HG03571 (cell line): ENCODE data around the gene GGACT.

Experiments used
- ATAC-seq: cut with Tn5 transposase; IDR thresholded peaks from one replicate; pipeline ENCODE4 v1.9.1; 2021; ENCODE audit not compliant: unreplicated experiment

GGACT gene

DNA sequence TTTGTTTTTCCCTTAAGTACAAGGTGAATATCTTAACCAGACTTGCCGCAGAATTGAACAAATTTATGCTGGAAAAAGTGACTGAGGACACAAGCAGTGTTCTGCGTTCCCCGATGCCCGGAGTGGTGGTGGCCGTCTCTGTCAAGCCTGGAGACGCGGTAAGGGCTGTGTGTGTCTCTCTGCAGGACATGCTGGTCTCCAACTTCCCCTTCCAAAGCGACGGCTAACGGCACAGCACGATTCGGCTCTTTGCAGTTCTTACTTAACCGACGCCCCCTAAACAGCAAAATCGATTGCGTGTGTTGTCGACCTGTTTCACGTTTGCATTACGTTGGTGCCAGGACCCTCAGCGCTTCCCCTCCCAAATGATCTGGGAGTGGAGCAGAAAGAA lies 73.2 kb downstream of the GGACT start:
- ATAC-seq = no peak

GRCh38 chr13:100514788-100515409 lies 73.7 kb downstream of the GGACT start:
- ATAC-seq = peak; percentile 92

- ATAC-seq = no peak
Observed at GRCh38 chr13:100513987-100514670, 74.5 kb downstream of the GGACT start.

- no peak for ATAC-seq
Observed at GRCh38 chr13:100513171-100513570, 75.4 kb downstream of the GGACT start.

DNA sequence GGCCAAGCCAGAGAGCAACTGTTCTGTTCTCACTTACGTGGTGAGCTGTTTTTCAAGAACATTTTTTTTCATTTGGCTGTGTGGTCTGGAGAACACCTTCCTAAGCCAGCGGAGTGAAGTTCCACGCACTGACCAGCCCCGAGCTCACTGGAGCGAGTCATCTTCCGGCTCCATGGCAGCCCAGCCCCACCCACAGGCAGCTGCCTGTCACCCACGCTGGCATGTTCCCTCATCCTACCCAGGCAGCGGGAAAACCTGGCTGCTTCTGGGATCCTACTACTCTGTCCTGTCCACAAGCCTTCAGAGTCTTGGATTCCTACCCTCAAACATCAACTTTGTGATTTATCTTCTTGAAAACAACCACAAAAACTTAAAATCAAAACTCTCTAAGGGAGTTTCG lies 76.2 kb downstream of the GGACT start:
- no peak for ATAC-seq

GRCh38 chr13:100511466-100511865 lies 77.1 kb downstream of the GGACT start:
- ATAC-seq = no peak

GRCh38 chr13:100510208-100510957 lies 78.2 kb downstream of the GGACT start:
- ATAC-seq = no peak

GRCh38 chr13:100508996-100509395 lies 79.6 kb downstream of the GGACT start:
- no peak for ATAC-seq

DNA sequence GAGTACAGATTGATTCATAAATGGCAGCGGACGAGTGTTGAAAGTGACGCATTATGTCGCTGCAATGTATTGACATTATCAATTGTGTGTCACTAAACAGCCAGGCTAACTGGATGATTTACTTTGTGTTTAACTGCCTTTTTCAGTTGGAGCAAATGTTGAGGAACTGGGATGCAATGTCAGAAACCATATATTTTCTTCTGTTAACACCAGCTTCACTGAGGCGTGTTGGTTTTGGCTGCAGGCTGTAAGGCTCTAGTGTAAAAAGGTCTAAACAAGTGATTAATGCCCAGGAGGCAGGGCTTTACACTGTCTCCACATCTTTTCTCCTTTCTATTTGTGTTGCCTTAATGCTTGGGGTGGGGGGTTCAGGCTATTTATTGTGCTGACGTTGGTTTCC lies 80.1 kb downstream of the GGACT start:
- no peak for ATAC-seq

GRCh38 chr13:100506600-100507422 lies 81.8 kb downstream of the GGACT start:
- ATAC-seq = no peak

DNA sequence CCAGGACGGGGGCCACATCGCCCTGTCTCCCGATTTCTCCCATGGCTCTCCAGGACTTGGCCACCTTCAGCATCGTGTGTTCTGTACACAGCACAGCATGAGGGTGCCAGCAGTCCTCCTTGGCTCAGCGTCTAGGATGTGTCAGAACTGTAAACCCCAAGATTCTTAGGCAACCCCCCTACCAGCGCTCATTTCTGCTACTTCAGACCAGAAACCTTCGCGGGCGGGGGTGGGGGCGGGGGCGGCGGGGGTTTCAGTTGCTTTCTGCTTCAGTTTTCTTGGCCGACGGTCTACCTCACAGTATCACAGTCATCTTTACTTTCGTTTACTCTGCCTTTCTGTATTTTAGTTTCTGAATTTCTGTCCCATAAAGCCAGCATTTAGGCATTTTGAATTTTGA lies 82.4 kb downstream of the GGACT start:
- no peak for ATAC-seq

- no peak for ATAC-seq
Observed at GRCh38 chr13:100503622-100504021, 85.0 kb downstream of the GGACT start.

GRCh38 chr13:100502446-100502845 lies 86.1 kb downstream of the GGACT start:
- ATAC-seq = no peak

DNA sequence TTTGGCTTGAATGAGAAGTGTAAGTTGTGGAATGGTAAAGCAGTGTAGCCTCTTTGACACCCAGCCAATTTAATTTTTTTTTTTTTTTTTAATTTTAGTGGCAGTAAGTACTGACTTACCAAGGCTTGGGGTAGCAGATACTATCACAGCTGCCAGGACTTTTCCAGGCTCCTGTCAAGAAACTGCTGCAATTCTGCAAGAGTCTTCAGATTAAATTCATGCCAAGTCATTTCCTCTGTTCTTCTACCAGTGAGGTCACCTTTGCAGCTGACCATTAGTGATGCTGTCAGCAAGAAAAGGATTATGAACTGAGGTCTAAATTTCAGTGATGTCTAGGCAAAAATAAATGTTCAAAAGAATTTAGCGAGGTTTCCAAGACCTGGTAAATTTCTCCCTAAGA lies 91.2 kb downstream of the GGACT start:
- ATAC-seq = no peak

GRCh38 chr13:100495455-100495854 lies 93.1 kb downstream of the GGACT start:
- ATAC-seq = no peak

GRCh38 chr13:100493418-100493817 lies 95.2 kb downstream of the GGACT start:
- ATAC-seq = no peak

- ATAC-seq = no peak
Observed at GRCh38 chr13:100491164-100491842, 97.3 kb downstream of the GGACT start.

- no peak for ATAC-seq
Observed at GRCh38 chr13:100490692-100491091, 97.9 kb downstream of the GGACT start.

GRCh38 chr13:100485265-100485664 lies 103.3 kb downstream of the GGACT start:
- ATAC-seq = no peak

DNA sequence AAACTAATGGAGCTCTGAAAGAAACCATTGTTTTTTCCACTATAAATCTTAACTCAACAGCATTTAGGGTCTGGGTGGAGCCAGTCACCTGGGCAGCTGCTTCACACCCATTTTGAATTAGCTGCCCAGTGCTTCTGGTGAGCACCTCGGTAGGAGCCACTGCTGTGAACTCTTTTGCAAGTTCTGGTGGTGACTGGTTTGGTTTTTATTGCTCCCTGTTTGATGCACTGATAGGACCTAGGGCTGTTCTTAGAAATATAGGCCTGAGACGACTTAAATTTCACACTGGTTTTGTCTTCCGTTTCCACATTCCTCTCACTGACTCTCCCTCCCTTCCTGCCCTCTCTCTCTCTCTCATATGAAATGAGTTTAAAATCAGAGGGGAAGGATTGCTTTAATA lies 103.9 kb downstream of the GGACT start:
- no peak for ATAC-seq
